WTC11 (cell line): ENCODE results near the gene ACCSL.

ENCODE experiments used
- SOX15 ChIP-seq: fragments of 250-450 bp; sonication (Bioruptor Pico); IDR thresholded peaks from 2 replicates; pipeline ENCODE4 v1.9.0; 2021; ENCODE audit warnings: mild to moderate bottlenecking
- SP1 ChIP-seq: sonication (generic); formaldehyde crosslinking; conservative IDR thresholded peaks from 2 replicates; pipeline ENCODE4 v1.8.1; 2022; ENCODE audit warnings: missing genetic modification reagents
- ZNF423 ChIP-seq: fragments of 250-450 bp; sonication (Bioruptor Pico); IDR thresholded peaks from 2 replicates; pipeline ENCODE4 v2.1.2; 2022; ENCODE audit warnings: mild to moderate bottlenecking, moderate library complexity
- TF ChIP-seq, protein P1 (sequence below): fragments of 200-600 bp; IDR thresholded peaks from 2 replicates; pipeline ENCODE4 v1.8.0; 2022; ENCODE audit warnings: antibody characterized with exemption
- TF ChIP-seq, protein P2 (sequence below): fragments of 250-450 bp; sonication (Bioruptor Pico); IDR thresholded peaks from 2 replicates; pipeline ENCODE4 v1.9.0; 2021; ENCODE audit warnings: mild to moderate bottlenecking
- TF ChIP-seq, protein P3 (sequence below): sonication (generic); formaldehyde crosslinking; IDR thresholded peaks from 2 replicates; pipeline ENCODE4 v1.8.0; 2022; ENCODE audit warnings: mild to moderate bottlenecking, missing genetic modification reagents
- TF ChIP-seq, protein P4 (sequence below): sonication (generic); formaldehyde crosslinking; IDR thresholded peaks from 2 replicates; pipeline ENCODE4 v1.8.1; 2023; ENCODE audit warnings: mild to moderate bottlenecking, missing genetic modification reagents, borderline replicate concordance

DNA sequence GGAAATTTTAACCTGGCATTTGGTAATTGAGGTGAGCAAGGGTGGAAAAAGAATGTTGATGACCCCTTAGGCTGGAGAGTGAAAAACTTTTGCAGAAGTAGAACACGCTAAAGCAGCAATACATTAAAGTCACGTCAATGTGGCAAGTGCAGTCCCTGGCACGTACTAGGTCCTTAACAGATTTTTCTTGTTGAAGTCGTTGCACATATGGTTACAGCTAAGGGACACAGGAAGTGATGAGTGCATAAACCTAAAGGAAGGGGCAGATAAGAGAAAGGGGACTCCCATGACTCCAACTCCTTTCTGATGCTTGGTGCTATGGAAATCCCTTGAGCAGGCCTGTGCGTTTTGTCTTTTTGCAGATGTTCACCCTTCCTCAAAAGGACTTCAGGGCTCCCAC, 19.5 kb downstream of the ACCSL start:
- TF ChIP-seq, protein P1, sequence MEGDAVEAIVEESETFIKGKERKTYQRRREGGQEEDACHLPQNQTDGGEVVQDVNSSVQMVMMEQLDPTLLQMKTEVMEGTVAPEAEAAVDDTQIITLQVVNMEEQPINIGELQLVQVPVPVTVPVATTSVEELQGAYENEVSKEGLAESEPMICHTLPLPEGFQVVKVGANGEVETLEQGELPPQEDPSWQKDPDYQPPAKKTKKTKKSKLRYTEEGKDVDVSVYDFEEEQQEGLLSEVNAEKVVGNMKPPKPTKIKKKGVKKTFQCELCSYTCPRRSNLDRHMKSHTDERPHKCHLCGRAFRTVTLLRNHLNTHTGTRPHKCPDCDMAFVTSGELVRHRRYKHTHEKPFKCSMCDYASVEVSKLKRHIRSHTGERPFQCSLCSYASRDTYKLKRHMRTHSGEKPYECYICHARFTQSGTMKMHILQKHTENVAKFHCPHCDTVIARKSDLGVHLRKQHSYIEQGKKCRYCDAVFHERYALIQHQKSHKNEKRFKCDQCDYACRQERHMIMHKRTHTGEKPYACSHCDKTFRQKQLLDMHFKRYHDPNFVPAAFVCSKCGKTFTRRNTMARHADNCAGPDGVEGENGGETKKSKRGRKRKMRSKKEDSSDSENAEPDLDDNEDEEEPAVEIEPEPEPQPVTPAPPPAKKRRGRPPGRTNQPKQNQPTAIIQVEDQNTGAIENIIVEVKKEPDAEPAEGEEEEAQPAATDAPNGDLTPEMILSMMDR = no peak
- TF ChIP-seq, protein P2, sequence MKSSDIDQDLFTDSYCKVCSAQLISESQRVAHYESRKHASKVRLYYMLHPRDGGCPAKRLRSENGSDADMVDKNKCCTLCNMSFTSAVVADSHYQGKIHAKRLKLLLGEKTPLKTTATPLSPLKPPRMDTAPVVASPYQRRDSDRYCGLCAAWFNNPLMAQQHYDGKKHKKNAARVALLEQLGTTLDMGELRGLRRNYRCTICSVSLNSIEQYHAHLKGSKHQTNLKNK (CRISPR knock-in tag) = no peak
- no peak for TF ChIP-seq SOX15
- TF ChIP-seq ZNF423 (CRISPR knock-in tag) = no peak
- TF ChIP-seq, protein P3, sequence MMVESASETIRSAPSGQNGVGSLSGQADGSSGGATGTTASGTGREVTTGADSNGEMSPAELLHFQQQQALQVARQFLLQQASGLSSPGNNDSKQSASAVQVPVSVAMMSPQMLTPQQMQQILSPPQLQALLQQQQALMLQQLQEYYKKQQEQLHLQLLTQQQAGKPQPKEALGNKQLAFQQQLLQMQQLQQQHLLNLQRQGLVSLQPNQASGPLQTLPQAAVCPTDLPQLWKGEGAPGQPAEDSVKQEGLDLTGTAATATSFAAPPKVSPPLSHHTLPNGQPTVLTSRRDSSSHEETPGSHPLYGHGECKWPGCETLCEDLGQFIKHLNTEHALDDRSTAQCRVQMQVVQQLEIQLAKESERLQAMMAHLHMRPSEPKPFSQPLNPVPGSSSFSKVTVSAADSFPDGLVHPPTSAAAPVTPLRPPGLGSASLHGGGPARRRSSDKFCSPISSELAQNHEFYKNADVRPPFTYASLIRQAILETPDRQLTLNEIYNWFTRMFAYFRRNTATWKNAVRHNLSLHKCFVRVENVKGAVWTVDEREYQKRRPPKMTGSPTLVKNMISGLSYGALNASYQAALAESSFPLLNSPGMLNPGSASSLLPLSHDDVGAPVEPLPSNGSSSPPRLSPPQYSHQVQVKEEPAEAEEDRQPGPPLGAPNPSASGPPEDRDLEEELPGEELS (CRISPR knock-in tag) = no peak
- no peak for TF ChIP-seq SP1
- TF ChIP-seq, protein P4, sequence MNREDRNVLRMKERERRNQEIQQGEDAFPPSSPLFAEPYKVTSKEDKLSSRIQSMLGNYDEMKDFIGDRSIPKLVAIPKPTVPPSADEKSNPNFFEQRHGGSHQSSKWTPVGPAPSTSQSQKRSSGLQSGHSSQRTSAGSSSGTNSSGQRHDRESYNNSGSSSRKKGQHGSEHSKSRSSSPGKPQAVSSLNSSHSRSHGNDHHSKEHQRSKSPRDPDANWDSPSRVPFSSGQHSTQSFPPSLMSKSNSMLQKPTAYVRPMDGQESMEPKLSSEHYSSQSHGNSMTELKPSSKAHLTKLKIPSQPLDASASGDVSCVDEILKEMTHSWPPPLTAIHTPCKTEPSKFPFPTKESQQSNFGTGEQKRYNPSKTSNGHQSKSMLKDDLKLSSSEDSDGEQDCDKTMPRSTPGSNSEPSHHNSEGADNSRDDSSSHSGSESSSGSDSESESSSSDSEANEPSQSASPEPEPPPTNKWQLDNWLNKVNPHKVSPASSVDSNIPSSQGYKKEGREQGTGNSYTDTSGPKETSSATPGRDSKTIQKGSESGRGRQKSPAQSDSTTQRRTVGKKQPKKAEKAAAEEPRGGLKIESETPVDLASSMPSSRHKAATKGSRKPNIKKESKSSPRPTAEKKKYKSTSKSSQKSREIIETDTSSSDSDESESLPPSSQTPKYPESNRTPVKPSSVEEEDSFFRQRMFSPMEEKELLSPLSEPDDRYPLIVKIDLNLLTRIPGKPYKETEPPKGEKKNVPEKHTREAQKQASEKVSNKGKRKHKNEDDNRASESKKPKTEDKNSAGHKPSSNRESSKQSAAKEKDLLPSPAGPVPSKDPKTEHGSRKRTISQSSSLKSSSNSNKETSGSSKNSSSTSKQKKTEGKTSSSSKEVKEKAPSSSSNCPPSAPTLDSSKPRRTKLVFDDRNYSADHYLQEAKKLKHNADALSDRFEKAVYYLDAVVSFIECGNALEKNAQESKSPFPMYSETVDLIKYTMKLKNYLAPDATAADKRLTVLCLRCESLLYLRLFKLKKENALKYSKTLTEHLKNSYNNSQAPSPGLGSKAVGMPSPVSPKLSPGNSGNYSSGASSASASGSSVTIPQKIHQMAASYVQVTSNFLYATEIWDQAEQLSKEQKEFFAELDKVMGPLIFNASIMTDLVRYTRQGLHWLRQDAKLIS (CRISPR knock-in tag) = no peak
